Measurements from ENCODE around the gene LPCAT1.

DNA sequence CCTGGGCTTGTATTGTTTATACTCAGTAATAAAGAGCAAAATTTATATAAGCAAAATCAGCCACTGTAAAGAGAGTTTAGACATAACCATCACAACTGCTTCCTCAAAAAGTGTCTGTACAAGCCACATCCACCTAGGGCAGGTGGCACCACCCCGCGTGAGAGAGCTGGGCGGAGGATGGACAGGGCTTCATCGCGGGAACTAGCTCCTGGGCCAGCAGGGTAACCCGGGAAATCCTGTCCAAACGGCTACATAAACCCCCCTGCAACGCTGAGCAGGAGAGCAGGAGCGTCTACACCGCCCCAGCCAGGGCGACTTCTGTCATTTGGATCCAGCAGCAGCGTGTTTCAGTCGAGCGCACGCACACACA, 79.8 kb downstream of the LPCAT1 start:
- TF ChIP-seq, protein P1, sequence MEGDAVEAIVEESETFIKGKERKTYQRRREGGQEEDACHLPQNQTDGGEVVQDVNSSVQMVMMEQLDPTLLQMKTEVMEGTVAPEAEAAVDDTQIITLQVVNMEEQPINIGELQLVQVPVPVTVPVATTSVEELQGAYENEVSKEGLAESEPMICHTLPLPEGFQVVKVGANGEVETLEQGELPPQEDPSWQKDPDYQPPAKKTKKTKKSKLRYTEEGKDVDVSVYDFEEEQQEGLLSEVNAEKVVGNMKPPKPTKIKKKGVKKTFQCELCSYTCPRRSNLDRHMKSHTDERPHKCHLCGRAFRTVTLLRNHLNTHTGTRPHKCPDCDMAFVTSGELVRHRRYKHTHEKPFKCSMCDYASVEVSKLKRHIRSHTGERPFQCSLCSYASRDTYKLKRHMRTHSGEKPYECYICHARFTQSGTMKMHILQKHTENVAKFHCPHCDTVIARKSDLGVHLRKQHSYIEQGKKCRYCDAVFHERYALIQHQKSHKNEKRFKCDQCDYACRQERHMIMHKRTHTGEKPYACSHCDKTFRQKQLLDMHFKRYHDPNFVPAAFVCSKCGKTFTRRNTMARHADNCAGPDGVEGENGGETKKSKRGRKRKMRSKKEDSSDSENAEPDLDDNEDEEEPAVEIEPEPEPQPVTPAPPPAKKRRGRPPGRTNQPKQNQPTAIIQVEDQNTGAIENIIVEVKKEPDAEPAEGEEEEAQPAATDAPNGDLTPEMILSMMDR (conservative IDR thresholded peaks at IDR 0.05; ENCODE audit: low read depth in 2 of 2) = no peak
- TF ChIP-seq EZH2 (IDR thresholded peaks at IDR 0.05; ENCODE audit: low read depth, unreplicated experiment) = no peak
- TF ChIP-seq, protein P2, sequence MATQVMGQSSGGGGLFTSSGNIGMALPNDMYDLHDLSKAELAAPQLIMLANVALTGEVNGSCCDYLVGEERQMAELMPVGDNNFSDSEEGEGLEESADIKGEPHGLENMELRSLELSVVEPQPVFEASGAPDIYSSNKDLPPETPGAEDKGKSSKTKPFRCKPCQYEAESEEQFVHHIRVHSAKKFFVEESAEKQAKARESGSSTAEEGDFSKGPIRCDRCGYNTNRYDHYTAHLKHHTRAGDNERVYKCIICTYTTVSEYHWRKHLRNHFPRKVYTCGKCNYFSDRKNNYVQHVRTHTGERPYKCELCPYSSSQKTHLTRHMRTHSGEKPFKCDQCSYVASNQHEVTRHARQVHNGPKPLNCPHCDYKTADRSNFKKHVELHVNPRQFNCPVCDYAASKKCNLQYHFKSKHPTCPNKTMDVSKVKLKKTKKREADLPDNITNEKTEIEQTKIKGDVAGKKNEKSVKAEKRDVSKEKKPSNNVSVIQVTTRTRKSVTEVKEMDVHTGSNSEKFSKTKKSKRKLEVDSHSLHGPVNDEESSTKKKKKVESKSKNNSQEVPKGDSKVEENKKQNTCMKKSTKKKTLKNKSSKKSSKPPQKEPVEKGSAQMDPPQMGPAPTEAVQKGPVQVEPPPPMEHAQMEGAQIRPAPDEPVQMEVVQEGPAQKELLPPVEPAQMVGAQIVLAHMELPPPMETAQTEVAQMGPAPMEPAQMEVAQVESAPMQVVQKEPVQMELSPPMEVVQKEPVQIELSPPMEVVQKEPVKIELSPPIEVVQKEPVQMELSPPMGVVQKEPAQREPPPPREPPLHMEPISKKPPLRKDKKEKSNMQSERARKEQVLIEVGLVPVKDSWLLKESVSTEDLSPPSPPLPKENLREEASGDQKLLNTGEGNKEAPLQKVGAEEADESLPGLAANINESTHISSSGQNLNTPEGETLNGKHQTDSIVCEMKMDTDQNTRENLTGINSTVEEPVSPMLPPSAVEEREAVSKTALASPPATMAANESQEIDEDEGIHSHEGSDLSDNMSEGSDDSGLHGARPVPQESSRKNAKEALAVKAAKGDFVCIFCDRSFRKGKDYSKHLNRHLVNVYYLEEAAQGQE (IDR thresholded peaks at IDR 0.05; ENCODE audit: unreplicated experiment) = no peak
- no peak for TF ChIP-seq JUNB (IDR thresholded peaks at IDR 0.05; ENCODE audit: unreplicated experiment)
- no peak for TF ChIP-seq EZH2phosphoT487 (IDR thresholded peaks at IDR 0.05; ENCODE audit: unreplicated experiment)
- TF ChIP-seq POLR2AphosphoS5 (IDR thresholded peaks at IDR 0.05; ENCODE audit: low read depth) = no peak
- TF ChIP-seq CREB1 (CRISPR knock-in tag; IDR thresholded peaks at IDR 0.05; ENCODE audit: low read depth) = no peak
- TF ChIP-seq ZNF331 (CRISPR knock-in tag; IDR thresholded peaks at IDR 0.05; ENCODE audit: low read depth) = no peak
- TF ChIP-seq, protein P3, sequence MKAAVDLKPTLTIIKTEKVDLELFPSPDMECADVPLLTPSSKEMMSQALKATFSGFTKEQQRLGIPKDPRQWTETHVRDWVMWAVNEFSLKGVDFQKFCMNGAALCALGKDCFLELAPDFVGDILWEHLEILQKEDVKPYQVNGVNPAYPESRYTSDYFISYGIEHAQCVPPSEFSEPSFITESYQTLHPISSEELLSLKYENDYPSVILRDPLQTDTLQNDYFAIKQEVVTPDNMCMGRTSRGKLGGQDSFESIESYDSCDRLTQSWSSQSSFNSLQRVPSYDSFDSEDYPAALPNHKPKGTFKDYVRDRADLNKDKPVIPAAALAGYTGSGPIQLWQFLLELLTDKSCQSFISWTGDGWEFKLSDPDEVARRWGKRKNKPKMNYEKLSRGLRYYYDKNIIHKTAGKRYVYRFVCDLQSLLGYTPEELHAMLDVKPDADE (IDR thresholded peaks at IDR 0.05) = no peak
- TF ChIP-seq STAT1 (IDR thresholded peaks at IDR 0.05; ENCODE audit: unreplicated experiment) = no peak

Measured in GM23338 (cell line).